BE2C (cell line): ENCODE results near the gene PSMG4.

Source experiments
- DNase-seq: peaks from one replicate; pipeline ENCODE4 v3.0.0-alpha.2; 2020
- H3K27me3 ChIP-seq: fragments of 250-450 bp; sonication (Bioruptor Pico); 2 replicates; pipeline ENCODE4 v1.5.1; 2020; ENCODE audit warnings: mild to moderate bottlenecking
- H3K36me3 ChIP-seq: fragments of 250-450 bp; sonication (Bioruptor Pico); 2 replicates; pipeline ENCODE4 v1.5.1; 2020; ENCODE audit warnings: mild to moderate bottlenecking
- H3K4me1 ChIP-seq: fragments of 250-450 bp; sonication (Bioruptor Pico); 2 replicates; pipeline ENCODE4 v1.5.1; 2020
- H3K4me3 ChIP-seq: 2 replicates; pipeline ENCODE4 v1.5.1; 2011; ENCODE audit warnings: low read depth, low read length
- H3K9me3 ChIP-seq: fragments of 250-450 bp; sonication (Bioruptor Pico); 2 replicates; pipeline ENCODE4 v1.5.1; 2020
- CTCF ChIP-seq: IDR thresholded peaks from 2 replicates; pipeline ENCODE4 v1.5.1; 2012; ENCODE audit warnings: mild to moderate bottlenecking, low read depth, low read length

Gene PSMG4

GRCh38 chr6:3283241-3283640 is 24.5 kb downstream of the PSMG4 start:
- Histone ChIP-seq H3K9me3 (no peaks in the 10 kb centered on the region), H3K27me3 (no peaks in the 10 kb centered on the region), H3K4me1 (peaks cover 6% of the 10 kb centered on the region; the same call in 1 of the 2 replicates), H3K36me3 (no peaks in the 10 kb centered on the region; the same call in 1 of the 2 replicates), H3K4me3 (no peak overlapping the region)
- TF ChIP-seq CTCF: no peak
- DNase-seq: no peak

GRCh38 chr6:3283641-3284435 is 25.1 kb downstream of the PSMG4 start:
- no peak overlapping the region for H3K4me3 ChIP-seq
- TF ChIP-seq CTCF: no peak
- H3K4me1 ChIP-seq: peaks cover 3% of the 10 kb centered on the region; the same call in 1 of the 2 replicates
- H3K9me3 ChIP-seq: no peaks in the 10 kb centered on the region
- H3K27me3 ChIP-seq: no peaks in the 10 kb centered on the region
- H3K36me3 ChIP-seq: no peaks in the 10 kb centered on the region
- no peak for DNase-seq

- no peak overlapping the region for H3K4me3 ChIP-seq
- H3K36me3 ChIP-seq: no peaks in the 10 kb centered on the region
- TF ChIP-seq CTCF: no peak
- H3K27me3 ChIP-seq: no peaks in the 10 kb centered on the region
- H3K4me1 ChIP-seq: peaks cover 3% of the 10 kb centered on the region; the same call in 1 of the 2 replicates
- DNase-seq: peak; percentile 63
- no peaks in the 10 kb centered on the region for H3K9me3 ChIP-seq
Measured at GRCh38 chr6:3284436-3284876, 25.7 kb downstream of the PSMG4 start.

- TF ChIP-seq CTCF: no peak
- no peaks in the 10 kb centered on the region for H3K9me3 ChIP-seq
- H3K4me3 ChIP-seq: no peak overlapping the region
- H3K27me3 ChIP-seq: no peaks in the 10 kb centered on the region
- H3K36me3 ChIP-seq: no peaks in the 10 kb centered on the region
- peaks cover 3% of the 10 kb centered on the region; the same call in 1 of the 2 replicates for H3K4me1 ChIP-seq
- DNase-seq: no peak
Measured at GRCh38 chr6:3285049-3285639, 26.4 kb downstream of the PSMG4 start.

- peaks cover 3% of the 10 kb centered on the region; the same call in 1 of the 2 replicates for H3K4me1 ChIP-seq
- DNase-seq: no peak
- H3K27me3 ChIP-seq: no peaks in the 10 kb centered on the region
- no peaks in the 10 kb centered on the region for H3K9me3 ChIP-seq
- no peak for TF ChIP-seq CTCF
- no peak overlapping the region for H3K4me3 ChIP-seq
- H3K36me3 ChIP-seq: no peaks in the 10 kb centered on the region
Measured at GRCh38 chr6:3285732-3286131, 27.0 kb downstream of the PSMG4 start.
